GM12801 (cell line): Measurements from ENCODE around the gene PYGB.

Source experiments
- CTCF ChIP-seq: IDR thresholded peaks from one replicate; pipeline ENCODE4 v1.5.1; 2011; ENCODE audit warnings: control low read depth; ENCODE audit not compliant: insufficient read length; ENCODE audit errors: extremely low read depth

Gene PYGB

GRCh38 chr20:25300496-25301170 lies 52.7 kb downstream of the PYGB start:
- no peak for TF ChIP-seq CTCF

- TF ChIP-seq CTCF: no peak
These were observed 53.6 kb downstream of the PYGB start for GRCh38 chr20:25301357-25301920.

- TF ChIP-seq CTCF: no peak
These were observed 54.7 kb downstream of the PYGB start for GRCh38 chr20:25302596-25302995.

- TF ChIP-seq CTCF: no peak
These were observed 55.6 kb downstream of the PYGB start for GRCh38 chr20:25303292-25304024.

GRCh38 chr20:25304025-25304549 lies 56.2 kb downstream of the PYGB start:
- TF ChIP-seq CTCF: no peak

GRCh38 chr20:25306991-25307903 lies 59.4 kb downstream of the PYGB start:
- no peak for TF ChIP-seq CTCF

- no peak for TF ChIP-seq CTCF
These were observed 60.2 kb downstream of the PYGB start for GRCh38 chr20:25308083-25308491.
